ENCODE results near the gene FEZ2. TPM values are rescaled to one million over a fixed set of nuclear protein-coding genes. Genes with fewer than 3 reads are reported as not detected.

Gene FEZ2
- polyA plus RNA-seq, 1 of the 3 experiments (the other 2 are of a cell fraction) = 37.2 TPM

GRCh38 chr2:36545871-36546416 lies 52.0 kb downstream of the FEZ2 start:
- WGBS (ENCODE audit: low lambda C conversion rate) = 32% methylated on average over 1 of the region's 1 CpG
- H3K4me3 ChIP-seq (ENCODE audit: low read depth in 2 of 2, low read length in 1 of 2) = no peak overlapping the region
- H3K9me2 ChIP-seq = no peaks in the 10 kb centered on the region
- peaks cover 55% of the 10 kb centered on the region for H3K79me2 ChIP-seq (ENCODE audit: insufficient read depth)
- H4K20me1 ChIP-seq (ENCODE audit: insufficient read depth) = no peaks in the 10 kb centered on the region
- DNase-seq = no peak
- no peaks in the 10 kb centered on the region for H3K27me3 ChIP-seq (ENCODE audit: insufficient read depth)
- H3K4me2 ChIP-seq = no peak overlapping the region
- ChIA-PET POLR2A (no interaction called here), CTCF (interaction anchor here (0.7 to 1.8 kb wide), 6 partner anchors 9 to 42 kb away, joined by 3 to 7 read pairs (median 4); no protein-coding TSS in a partner anchor)
- no peak overlapping the region for H3K9ac ChIP-seq
- no peak overlapping the region for H2AFZ ChIP-seq (ENCODE audit: low read depth)
- peaks cover under 1 to 6% of the 10 kb centered on the region in 2 experiments; a peak in 2 of 4 replicates for H3K4me1 ChIP-seq (ENCODE audit: control insufficient read depth in 1 of 2, insufficient read depth in 2 of 2, low read depth in 1 of 2, low read length in 1 of 2)
- TF ChIP-seq TEAD4 (IDR thresholded peaks at IDR 0.05; ENCODE audit: borderline replicate concordance, insufficient read depth) = peak; percentile 23; the same call in 1 of the 2 replicates
- TF ChIP-seq TAF1 (IDR thresholded peaks at IDR 0.05; ENCODE audit: borderline replicate concordance, low read depth, low read length) = no peak
- TF ChIP-seq, protein P1, sequence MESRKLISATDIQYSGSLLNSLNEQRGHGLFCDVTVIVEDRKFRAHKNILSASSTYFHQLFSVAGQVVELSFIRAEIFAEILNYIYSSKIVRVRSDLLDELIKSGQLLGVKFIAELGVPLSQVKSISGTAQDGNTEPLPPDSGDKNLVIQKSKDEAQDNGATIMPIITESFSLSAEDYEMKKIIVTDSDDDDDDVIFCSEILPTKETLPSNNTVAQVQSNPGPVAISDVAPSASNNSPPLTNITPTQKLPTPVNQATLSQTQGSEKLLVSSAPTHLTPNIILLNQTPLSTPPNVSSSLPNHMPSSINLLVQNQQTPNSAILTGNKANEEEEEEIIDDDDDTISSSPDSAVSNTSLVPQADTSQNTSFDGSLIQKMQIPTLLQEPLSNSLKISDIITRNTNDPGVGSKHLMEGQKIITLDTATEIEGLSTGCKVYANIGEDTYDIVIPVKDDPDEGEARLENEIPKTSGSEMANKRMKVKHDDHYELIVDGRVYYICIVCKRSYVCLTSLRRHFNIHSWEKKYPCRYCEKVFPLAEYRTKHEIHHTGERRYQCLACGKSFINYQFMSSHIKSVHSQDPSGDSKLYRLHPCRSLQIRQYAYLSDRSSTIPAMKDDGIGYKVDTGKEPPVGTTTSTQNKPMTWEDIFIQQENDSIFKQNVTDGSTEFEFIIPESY (IDR thresholded peaks at IDR 0.05; ENCODE audit: borderline replicate concordance, low read depth) = no peak
- no peak for TF ChIP-seq POLR2AphosphoS5 (IDR thresholded peaks at IDR 0.05; ENCODE audit: low read depth, low read length)
- no peak; the same call in 1 of the 2 replicates for TF ChIP-seq FOSL2 (IDR thresholded peaks at IDR 0.05; ENCODE audit: borderline replicate concordance, low read depth)
- TF ChIP-seq MEF2A (IDR thresholded peaks at IDR 0.05; ENCODE audit: borderline replicate concordance, low read depth) = no peak
- peak; percentile 18; the same call in 1 of the 2 replicates for TF ChIP-seq TCF12 (IDR thresholded peaks at IDR 0.05)
- TF ChIP-seq, protein P2, sequence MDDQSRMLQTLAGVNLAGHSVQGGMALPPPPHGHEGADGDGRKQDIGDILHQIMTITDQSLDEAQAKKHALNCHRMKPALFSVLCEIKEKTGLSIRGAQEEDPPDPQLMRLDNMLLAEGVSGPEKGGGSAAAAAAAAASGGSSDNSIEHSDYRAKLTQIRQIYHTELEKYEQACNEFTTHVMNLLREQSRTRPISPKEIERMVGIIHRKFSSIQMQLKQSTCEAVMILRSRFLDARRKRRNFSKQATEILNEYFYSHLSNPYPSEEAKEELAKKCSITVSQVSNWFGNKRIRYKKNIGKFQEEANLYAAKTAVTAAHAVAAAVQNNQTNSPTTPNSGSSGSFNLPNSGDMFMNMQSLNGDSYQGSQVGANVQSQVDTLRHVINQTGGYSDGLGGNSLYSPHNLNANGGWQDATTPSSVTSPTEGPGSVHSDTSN (IDR thresholded peaks at IDR 0.05) = peak; percentile 51
- peak; percentile 53 for TF ChIP-seq CTCF (IDR thresholded peaks at IDR 0.05)
- peak overlapping the region in 1 of 2 experiments; percentile 98; a peak in 2 of 4 replicates for H3K27ac ChIP-seq (ENCODE audit: low read depth in 2 of 2, low read length in 1 of 2)
- peaks cover 98% of the 10 kb centered on the region for H3F3A ChIP-seq (replicated peaks; ENCODE audit: insufficient read depth)
- no peaks in the 10 kb centered on the region for H3K9me3 ChIP-seq
- H3K36me3 ChIP-seq (replicated peaks in 1 of 2; ENCODE audit: control insufficient read depth in 1 of 2, insufficient read depth in 2 of 2, low read length in 1 of 2) = peaks cover 91% of the 10 kb centered on the region in 2 experiments

GRCh38 chr2:36544638-36545338 lies 53.2 kb downstream of the FEZ2 start:
- WGBS (ENCODE audit: low lambda C conversion rate) = 86% methylated on average over 6 of the region's 6 CpGs
- no peaks in the 10 kb centered on the region for H3K27me3 ChIP-seq (ENCODE audit: insufficient read depth)
- no peak overlapping the region for H3K4me2 ChIP-seq
- H3K36me3 ChIP-seq (replicated peaks in 1 of 2; ENCODE audit: control insufficient read depth in 1 of 2, insufficient read depth in 2 of 2, low read length in 1 of 2) = peaks cover 90 to 91% of the 10 kb centered on the region in 2 experiments
- no peaks in the 10 kb centered on the region for H4K20me1 ChIP-seq (ENCODE audit: insufficient read depth)
- H3K9ac ChIP-seq = no peak overlapping the region
- H3K27ac ChIP-seq (ENCODE audit: low read depth in 2 of 2, low read length in 1 of 2) = peak overlapping the region in 1 of 2 experiments; percentile 98; a peak in 2 of 4 replicates
- ChIA-PET POLR2A (no interaction called here), CTCF (interaction anchor here (1.0 to 1.8 kb wide), 6 partner anchors 8 to 119 kb away, joined by 3 to 10 read pairs (median 5); no protein-coding TSS in a partner anchor)
- TF ChIP-seq CTCF (IDR thresholded peaks at IDR 0.05) (peak; percentile 62), POLR2AphosphoS5 (IDR thresholded peaks at IDR 0.05; ENCODE audit: low read depth, low read length) (0 out of 2 replicates have a peak, but pooled peaks have one; percentile 36)
- TF ChIP-seq, protein P2 (IDR thresholded peaks at IDR 0.05) = no peak
- H3K9me3 ChIP-seq = no peaks in the 10 kb centered on the region
- H3K9me2 ChIP-seq = no peaks in the 10 kb centered on the region
- H3K4me1 ChIP-seq (ENCODE audit: control insufficient read depth in 1 of 2, insufficient read depth in 2 of 2, low read depth in 1 of 2, low read length in 1 of 2) = peaks cover 3 to 4% of the 10 kb centered on the region in 2 experiments; a peak in 2 of 4 replicates
- no peak for DNase-seq
- H3K4me3 ChIP-seq (ENCODE audit: low read depth in 2 of 2, low read length in 1 of 2) = no peak overlapping the region
- H3K79me2 ChIP-seq (ENCODE audit: insufficient read depth) = peaks cover 51% of the 10 kb centered on the region; the same call in 1 of the 2 replicates
- no peak overlapping the region for H2AFZ ChIP-seq (ENCODE audit: low read depth)
- peaks cover 98% of the 10 kb centered on the region for H3F3A ChIP-seq (replicated peaks; ENCODE audit: insufficient read depth)
